ENCODE results near the gene PCDHGB4.
"Not testable (repeated sequence)": the region's sequence is repeated elsewhere in the genome, so short reads cannot be mapped to it uniquely, and the experiment has no call there.

- TF ChIP-seq, protein P1, sequence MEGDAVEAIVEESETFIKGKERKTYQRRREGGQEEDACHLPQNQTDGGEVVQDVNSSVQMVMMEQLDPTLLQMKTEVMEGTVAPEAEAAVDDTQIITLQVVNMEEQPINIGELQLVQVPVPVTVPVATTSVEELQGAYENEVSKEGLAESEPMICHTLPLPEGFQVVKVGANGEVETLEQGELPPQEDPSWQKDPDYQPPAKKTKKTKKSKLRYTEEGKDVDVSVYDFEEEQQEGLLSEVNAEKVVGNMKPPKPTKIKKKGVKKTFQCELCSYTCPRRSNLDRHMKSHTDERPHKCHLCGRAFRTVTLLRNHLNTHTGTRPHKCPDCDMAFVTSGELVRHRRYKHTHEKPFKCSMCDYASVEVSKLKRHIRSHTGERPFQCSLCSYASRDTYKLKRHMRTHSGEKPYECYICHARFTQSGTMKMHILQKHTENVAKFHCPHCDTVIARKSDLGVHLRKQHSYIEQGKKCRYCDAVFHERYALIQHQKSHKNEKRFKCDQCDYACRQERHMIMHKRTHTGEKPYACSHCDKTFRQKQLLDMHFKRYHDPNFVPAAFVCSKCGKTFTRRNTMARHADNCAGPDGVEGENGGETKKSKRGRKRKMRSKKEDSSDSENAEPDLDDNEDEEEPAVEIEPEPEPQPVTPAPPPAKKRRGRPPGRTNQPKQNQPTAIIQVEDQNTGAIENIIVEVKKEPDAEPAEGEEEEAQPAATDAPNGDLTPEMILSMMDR (IDR thresholded peaks at IDR 0.05) = not testable (repeated sequence)
- not testable (repeated sequence) for TF ChIP-seq POLR2A (IDR thresholded peaks at IDR 0.05)
Observed at GRCh38 chr5:141375444-141376155, 11.9 kb upstream of the PCDHGB4 start.
